HG03066 (cell line): ENCODE measurements around the gene COQ10A.
A peak's percentile ranks its signal among the peaks of the same experiment; 100 is the strongest.
"Not testable (repeated sequence)": the region's sequence is repeated elsewhere in the genome, so short reads cannot be mapped to it uniquely, and the experiment has no call there.

Experiments
- ATAC-seq: cut with Tn5 transposase; IDR thresholded peaks from one replicate; pipeline ENCODE4 v1.9.1; 2021; ENCODE audit warnings: low read depth; ENCODE audit not compliant: unreplicated experiment

COQ10A gene

DNA sequence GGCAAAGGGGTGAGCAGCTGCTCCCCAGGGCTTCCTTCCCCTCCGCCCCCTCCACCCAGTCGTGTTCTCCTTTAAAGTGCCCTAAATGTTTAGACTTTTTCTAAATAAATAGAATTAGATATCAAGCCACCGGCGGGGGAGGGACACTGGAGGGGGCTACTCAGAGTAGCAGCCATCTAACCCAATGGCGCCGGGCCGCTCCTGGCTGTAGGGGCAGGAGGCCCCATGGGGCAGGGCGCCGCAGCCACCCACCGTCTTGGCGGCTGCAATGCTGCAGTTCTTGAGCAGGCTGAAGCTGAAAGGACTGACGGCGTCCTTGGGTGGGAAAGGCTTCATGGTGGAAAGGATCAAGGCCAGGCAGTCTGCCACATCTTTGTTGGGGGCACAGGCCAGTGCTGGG, 23.8 kb upstream of the COQ10A start:
- ATAC-seq, result no peak

DNA sequence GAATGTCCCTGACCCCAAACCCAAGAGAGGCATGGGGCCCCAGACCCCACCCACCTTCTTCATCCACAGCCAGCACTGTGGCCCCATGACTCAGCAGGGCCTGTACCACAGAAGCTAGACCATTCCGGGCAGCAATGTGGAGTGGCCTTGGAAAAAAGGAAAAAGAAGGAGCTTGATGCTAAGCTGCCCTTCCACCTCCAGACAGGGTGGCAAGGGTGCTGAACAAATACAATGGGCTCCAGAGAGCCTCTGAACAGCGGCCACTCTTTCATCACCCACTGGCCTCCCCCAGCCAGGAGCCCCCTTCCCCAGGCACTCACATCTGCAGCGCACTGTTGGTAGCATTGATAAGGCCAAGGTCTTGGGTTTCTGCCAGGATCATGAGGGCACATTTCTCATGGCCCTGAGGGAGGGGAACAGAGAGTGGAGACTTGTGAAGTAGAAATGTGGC, 23.0 kb upstream of the COQ10A start:
- ATAC-seq, result no peak

DNA sequence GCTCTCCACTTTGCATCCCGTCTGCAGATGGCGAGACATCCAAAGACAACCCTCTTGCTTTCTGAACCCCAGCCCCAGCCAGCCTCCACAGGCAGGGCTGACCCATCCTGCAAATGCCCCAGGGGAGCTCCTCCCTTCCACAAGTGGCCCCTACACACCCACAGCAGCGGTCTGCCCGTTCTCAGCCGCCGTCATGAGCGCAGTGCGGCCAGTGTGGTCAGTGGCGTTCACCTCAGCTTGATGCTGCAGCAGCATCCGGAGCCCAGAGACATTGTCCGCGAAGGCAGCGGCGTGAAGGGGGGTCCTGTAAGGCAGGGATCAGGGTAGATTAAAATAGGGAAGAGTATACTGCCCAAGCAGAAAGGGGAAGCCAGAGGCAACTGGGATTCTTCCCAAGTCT, 22.2 kb upstream of the COQ10A start:
- no peak for ATAC-seq

DNA sequence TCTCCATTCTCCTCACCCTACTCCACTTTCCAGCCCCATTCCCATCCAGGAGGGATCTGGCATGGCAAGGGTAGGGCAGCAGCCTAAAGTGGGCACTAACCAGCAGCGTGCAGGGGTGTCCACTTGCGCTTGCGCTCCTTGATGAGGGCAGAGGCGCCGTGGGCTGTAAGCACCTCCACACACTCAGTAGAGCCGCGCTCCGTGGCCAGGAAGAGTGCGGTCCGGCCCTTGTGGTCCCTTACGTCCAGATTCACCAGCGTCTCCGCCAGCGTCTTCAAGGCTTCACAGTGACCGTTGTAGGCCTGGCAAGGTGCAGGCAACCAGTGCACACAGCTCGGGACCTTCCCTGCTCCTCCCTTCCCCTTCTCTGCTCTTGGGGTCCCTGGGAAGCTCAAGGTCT, 18.8 kb upstream of the COQ10A start:
- ATAC-seq, result no peak

DNA sequence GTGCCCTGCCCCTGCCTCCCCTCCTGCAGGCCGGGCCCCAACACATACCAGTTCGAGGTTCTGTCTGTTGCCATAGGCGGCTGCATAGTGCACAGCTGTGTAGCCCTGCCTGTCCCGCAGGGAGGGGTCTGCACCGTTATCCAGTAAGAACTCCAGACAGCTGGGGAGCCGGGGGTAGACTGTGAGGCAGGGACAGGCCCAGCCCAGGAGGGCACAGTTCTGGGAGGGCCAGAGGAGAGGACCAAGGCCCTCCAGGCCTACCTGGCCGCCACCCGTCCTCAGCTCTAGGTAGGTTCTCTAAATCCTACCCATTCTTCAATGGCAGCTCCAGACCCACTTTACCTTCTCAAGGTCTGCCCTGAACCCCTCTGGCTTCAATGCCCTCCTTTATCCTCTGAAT, 18.0 kb upstream of the COQ10A start:
- no peak for ATAC-seq

DNA sequence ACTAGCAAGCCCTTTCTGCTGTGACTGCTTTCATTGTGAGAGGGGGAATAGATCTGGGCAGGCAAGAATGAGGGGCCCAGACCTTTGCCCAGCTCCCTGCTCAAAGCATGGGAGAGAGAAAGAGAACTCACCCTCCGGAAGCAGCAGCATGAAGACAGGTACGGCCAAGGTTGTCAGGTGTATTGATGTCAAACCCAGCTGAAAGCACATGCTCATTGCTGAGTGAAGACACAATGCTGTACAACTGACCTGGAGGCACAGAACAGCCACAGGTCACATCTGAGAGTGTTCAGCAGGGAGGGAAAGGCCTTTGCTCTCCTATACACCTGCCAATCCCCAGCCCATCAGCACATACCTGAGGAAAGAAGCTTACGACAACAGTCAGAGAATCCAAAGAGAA, 14.1 kb upstream of the COQ10A start:
- ATAC-seq, result no peak

DNA sequence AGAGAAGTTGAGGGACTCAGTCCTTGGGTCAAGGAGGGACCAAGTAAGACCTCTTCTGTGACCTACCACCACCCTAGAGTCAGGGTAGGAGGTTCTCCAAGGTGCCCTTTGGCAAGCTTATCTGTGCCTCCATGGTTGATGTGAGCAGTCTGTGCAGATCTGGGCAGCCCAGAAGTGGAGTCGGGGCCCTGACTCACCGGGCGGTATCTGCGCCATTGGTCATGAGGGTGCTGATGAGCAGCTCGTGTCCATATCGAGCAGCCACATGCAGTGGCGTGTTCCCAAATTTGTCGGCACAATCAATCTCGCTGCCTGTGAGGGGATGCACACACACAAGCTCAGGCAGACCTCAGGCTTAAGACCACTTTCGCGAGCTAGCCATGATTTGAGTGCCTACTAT, 13.7 kb upstream of the COQ10A start:
- ATAC-seq, result no peak

DNA sequence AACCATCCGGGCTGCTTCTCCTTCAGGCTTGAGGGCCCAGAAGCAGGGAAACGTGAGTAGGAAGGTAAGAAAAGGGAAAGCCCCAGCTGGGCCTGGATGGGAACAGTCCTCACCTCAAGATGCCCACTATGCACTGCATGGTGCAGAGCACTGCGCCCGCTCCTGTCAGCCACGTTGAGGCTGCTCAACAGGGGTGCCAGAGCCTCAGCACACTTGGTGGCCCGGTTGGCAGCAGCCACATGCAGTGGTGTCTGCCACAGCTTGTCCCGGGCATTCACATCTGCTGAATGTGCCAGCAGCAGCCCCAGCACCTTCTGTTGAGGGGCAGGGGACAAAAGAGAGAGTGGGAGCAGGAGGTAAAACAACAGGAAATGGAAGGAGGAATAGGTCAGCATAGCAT, 11.1 kb upstream of the COQ10A start:
- ATAC-seq, result no peak

DNA sequence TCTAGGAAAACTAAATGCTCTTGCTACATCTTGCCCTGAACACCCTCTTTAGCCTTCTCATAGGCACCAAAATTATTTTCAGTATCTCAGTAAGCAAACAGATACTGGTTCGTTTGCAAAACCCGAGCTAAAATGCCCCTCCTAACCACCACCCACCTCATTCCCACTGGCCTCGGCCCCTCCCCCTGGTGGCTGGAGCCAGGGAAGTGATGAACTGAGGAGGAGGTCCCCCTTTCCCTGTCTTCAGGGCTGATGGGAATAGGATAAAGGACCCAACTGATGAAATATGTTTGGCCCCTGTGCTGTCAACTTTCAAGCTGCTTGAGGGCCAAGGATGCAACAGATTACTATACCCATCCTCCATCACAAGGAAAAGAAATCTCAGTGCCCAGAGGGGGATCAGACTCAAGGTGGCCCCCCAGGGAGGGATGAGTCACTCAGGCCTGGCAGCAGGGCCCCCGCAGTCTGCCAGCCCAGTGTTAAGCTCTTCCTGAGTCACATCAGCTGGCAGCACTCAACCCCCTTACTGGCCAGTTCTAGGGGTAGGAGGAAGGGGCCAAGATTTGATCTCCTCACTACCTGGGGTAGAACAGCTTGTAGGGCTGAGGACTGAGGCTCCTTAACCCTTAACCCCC, 10.3 kb upstream of the COQ10A start:
- no peak for ATAC-seq

DNA sequence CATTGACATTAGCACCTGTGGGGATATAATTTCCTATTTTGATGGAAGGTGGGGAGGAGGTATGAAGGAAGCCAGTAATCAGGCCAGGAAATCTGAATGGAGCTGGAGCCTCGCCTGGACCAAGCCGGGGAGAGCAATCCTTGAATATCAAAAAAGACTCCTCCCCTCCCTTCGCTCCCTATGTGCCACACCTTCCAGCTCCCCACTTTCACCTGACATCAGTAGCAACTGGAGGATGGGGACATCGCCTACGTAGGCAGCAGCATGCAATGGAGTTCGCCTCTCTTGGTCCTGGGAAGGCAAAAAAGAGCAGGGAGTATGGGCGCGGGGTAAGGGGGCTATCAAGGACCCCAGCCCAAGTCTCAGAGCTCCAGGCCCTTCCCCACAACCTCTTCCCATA, 9.7 kb upstream of the COQ10A start:
- ATAC-seq, result no peak

DNA sequence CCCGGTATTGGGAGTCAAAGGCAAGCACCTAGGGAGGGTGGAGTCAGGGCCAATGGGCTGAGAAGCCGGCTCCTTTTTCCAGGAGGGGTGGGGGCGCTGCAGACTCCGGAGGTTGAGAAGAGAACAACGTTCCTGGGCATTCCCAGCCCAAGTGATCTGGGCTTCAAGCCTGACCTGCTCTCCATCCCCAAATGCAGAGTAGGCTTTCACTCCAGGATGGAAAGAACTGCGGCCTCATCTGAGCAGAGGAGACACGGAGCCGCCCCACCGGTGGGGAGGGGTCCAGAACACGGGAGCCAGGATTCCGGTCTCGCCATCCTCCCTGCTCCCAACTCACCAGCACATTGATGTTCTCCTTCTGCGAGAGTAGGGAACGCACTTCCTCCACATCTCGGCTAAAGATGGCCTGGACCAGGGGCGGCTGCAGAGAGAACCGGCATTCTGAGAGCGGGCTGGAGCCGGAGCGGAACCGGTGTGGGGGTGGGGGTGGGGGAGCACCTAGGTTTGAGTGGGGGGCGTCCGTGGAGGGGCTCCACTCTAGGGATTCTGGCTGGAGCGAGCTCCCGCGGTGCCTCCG, 9.2 kb upstream of the COQ10A start:
- ATAC-seq, result no peak

DNA sequence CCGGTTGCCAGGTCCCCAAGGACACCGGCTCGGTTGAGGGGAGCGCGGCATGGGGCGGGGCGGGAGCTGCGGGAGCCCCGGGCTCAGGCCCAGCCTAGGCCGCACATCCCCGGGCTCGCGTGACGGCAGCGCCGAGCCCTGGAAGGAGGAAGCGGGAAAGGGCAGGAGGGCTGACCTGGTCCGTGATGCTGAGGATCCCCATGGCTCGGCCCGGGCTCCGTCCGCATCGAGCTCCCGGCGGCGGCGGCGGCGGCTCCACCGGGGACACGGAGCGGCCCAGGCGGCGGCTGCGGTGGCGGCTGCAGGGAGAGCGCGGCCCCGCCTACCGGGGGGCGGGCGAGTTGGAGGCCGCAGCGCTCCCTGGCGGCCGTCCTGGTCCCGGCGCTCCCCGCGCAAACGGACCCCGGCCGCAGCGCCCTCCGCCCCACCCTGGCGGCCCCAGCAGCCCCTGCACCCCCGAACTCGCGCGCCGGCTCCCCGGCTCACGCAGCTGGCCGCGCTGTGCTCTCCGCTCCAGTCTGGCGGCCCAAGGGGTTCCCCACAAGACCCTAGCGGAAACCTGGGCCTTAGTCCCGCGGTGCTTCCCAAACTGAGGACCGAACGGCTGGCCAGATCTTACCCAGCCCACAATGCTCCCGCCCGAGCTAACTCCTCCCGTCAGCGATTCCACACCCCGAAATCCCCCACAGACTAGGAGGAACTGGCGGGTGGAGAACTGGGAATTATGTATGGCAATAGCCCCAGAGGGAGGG, 8.5 kb upstream of the COQ10A start, which contains the start of gene ANKRD52:
Gene ANKRD52, minus strand, starts transcription at position 317 of the 752 bp plus-strand sequence. Its CDS starts 115 bp downstream, at position 202.
- ATAC-seq, result peak; percentile 86

DNA sequence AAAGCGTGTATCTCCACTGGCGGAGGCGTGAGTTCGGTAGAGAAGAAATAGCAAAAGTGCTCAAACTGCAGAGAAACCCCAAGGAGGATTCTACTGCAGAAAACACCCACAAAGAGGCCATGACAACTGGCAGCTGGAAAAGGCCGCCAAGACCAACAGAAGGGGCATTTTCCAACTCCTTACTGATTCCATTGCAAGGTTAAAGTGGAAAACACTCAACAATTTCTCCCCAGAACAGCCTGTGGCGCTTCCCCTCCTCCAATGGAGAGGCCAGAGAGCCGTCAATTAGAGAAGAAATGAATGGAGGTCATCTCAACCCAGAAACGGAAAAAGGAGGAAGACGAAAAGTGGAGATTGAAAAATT, 7.9 kb upstream of the COQ10A start:
- ATAC-seq, result no peak

DNA sequence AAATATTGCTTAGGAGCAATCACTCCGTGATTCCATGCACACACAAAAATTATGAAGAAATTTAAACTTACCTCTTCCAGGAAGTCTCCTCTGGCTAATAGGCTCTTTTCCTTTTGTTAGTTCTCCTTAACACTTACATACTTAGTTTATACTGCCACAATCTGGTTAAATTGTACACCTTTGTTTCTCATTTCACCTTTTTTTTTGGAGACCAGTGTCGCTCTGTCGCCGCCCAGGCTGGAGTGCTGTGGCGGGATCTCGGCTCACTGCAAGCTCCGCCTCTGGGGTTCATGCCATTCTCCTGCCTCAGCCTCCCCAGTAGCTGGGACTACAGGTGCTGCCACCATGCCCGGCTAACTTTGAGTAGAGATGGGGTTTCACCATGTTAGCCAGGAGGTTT, 6.4 kb upstream of the COQ10A start:
- ATAC-seq, result no peak

DNA sequence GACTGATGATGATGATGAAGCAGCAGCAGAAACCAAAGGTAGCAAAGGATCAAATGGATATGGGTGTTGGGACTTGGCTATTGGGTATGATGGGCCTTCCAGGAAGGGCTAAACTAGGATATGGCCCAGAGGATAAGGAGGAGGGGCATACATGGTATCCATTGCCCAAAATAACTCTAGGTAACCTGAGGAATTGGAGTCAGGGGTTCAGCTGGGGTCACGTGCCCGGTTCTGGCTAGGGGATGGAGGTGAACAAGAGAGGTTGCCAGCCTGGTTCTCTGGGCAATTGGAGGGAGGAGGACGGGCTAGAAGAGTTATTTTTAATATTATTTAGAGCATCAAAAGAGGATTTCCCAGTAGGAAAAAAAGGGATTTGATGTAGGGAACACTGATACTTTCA, 5.8 kb upstream of the COQ10A start:
- ATAC-seq, result no peak

DNA sequence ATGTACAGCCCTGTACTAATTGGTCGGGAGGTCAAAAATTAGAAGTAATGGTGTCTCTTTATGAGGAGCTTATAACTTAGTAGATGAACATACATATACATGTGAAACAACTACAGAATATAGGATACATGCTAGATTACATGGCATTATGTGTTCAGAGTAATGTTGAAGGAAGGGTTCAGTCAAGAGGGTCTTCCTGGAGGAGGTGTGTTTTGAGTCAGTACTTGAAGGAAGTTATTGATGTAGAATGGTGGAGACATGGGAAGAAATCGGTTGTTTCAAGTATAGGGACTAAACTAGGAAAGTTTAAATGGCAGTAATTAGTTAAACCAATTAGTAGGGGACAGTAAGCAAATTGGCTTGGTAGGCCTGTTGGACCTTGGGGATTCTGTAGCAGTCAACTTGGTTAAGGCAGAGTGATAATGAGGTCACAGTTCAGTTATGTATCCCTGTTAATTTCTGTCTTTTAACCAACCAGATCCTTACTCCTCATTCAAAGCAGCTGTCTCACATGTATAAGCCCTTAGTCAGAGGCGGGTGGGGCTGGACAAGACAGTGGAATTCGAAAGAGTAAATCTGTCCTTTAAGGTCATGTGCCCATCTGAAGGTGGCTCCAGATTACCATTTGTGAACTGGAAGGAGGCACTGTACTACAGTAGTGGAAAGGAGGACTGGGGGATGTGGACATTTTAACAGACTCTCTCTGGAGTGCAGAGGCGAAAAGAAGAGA, 5.1 kb upstream of the COQ10A start:
- ATAC-seq, result no peak

DNA sequence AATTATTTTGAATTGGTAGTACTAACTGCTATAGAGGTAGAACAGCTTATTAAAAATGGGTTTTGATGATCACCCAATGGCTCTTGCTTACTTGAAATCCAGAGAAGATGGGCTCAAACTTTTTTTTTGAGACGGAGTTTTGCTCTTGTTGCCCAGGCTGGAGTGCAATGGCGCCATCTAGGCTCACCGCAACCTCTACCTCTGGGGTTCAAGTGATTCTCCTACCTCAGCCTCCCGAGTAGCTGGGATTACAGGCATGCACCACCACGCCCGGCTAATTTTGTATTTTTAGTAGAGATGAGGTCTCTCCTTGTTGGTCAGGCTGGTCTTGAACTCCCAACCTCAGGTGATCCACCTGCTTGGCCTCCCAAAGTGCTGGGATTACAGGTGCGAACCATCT, 3.8 kb upstream of the COQ10A start:
- not testable (repeated sequence) for ATAC-seq

DNA sequence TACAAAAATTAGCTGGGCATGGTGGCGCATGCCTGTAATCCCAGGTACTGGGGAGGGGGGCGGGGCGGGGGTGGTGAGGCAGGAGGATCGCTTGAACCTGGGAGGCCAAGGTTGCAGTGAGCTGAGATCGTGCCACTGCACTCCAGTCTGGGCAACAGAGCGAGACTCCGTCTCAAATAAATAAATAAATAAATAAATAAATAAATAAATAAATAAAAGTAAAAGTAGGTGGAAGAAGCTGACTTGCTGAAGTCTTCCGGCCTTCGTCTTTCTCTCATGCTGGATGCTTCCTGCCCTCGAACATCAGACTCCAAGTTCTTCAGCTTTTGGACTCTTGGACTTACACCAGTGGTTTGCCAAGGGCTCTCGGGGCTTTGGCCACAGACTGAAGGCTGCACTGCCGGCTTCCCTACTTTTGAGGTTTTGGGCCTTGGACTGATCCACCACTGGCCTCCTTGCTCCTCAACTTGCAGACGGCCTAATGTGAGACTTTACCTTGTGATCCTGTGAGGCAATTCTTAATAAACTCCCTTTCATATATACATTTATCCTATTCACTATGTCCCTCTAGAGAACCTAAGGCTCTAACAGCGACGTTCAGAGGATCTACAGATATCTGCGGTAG, 562 bp upstream of the COQ10A start:
- not testable (repeated sequence) for ATAC-seq

DNA sequence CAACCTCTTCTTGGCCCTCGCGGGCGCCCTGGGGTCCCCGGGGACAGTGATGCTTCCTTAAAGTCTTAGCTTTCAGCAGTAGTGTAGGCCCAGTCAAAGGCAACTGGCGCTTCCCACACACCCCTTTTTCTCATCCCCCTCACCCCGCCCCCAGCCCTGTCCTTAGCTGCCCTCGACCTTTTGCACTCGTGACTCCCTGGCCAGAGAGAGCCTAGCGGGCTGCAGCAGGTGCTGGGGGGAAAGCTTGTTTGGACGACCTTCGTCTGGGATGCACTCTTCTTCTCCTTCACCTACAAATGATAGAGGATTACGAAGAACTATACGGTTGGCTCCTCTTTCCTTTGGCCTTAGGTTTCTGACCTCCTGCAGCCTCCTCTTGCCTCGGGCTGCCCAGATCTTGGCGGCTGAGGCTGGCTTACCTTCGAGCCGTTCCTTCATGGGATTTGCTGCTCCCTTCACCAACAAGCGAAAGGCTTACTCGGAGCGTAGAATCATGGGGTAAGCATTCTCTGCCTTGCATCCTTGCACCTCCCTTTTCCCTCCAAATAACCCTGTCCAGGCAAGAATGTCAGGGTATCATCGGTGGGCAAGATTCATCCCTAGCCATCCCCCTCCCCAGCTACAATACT, 815 bp downstream of the COQ10A start:
- ATAC-seq, result peak; percentile 25

DNA sequence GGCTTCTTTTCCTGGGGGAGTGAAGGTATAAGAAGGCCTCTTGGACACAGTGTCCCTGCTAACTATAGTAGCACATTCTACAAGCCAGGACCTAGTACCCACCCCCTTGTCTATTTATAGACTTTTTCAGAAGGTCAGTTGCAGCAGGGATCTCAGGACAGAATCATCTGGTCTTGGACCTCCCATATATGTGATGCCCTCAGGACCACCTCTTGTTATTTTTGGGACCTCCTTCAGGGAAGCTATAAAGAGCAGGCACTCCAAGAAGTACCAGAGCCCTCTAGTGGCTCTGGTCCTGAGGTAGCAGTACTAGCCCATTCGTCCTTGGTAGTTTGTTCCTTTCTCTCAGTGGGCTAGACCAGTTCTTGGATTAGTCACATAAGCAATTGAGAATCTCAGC, 4.3 kb downstream of the COQ10A start:
- ATAC-seq, result no peak
